KOPT-K1 (cell line): ENCODE data around the gene KAT8.

Experiments used
- H3K27ac ChIP-seq: fragments of 200-600 bp; sonication (generic); 2 replicates; pipeline ENCODE4 v1.5.1; 2016; ENCODE audit warnings: antibody characterized with exemption, mild to moderate bottlenecking, low read depth, low read length; ENCODE audit not compliant: poor library complexity, severe bottlenecking
- H3K36me3 ChIP-seq: fragments of 200-600 bp; sonication (generic); 2 replicates; pipeline ENCODE4 v1.5.1; 2017; ENCODE audit warnings: antibody characterized with exemption, mild to moderate bottlenecking, low read length, moderate library complexity; ENCODE audit not compliant: insufficient read depth
- H3K9me3 ChIP-seq: fragments of 200-600 bp; sonication (generic); 2 replicates; pipeline ENCODE4 v1.5.1; 2017; ENCODE audit warnings: antibody characterized with exemption, low read length, mild to moderate bottlenecking; ENCODE audit not compliant: insufficient read depth, poor library complexity, severe bottlenecking

The KAT8 gene

GRCh38 chr16:31110106-31111034, 7.1 kb upstream of the KAT8 start:
- no peaks in the 10 kb centered on the region for H3K9me3 ChIP-seq
- H3K36me3 ChIP-seq, result peaks cover 39% of the 10 kb centered on the region
- H3K27ac ChIP-seq, result no peak overlapping the region

- H3K27ac ChIP-seq, result no peak overlapping the region
- H3K9me3 ChIP-seq, result no peaks in the 10 kb centered on the region
- H3K36me3 ChIP-seq, result peaks cover 39% of the 10 kb centered on the region
Observed at GRCh38 chr16:31111881-31112466, 5.5 kb upstream of the KAT8 start.

- no peak overlapping the region for H3K27ac ChIP-seq
- no peaks in the 10 kb centered on the region for H3K9me3 ChIP-seq
- H3K36me3 ChIP-seq, result peaks cover 39% of the 10 kb centered on the region
Observed at GRCh38 chr16:31112711-31113110, 4.8 kb upstream of the KAT8 start.

- no peak overlapping the region for H3K27ac ChIP-seq
- peaks cover 41% of the 10 kb centered on the region for H3K36me3 ChIP-seq
- no peaks in the 10 kb centered on the region for H3K9me3 ChIP-seq
Observed at GRCh38 chr16:31113121-31114120, 4.0 kb upstream of the KAT8 start.

GRCh38 chr16:31114468-31114867, 3.0 kb upstream of the KAT8 start:
- H3K9me3 ChIP-seq, result no peaks in the 10 kb centered on the region
- H3K27ac ChIP-seq, result no peak overlapping the region
- H3K36me3 ChIP-seq, result peaks cover 51% of the 10 kb centered on the region

GRCh38 chr16:31118223-31119155, 1.0 kb downstream of the KAT8 start:
- peak overlapping the region; percentile 85 for H3K27ac ChIP-seq

GRCh38 chr16:31120129-31120528, 2.7 kb downstream of the KAT8 start:
- H3K36me3 ChIP-seq, result peaks cover 63% of the 10 kb centered on the region

More at GRCh38 chr16:31118223-31119155, 1.0 kb downstream of the KAT8 start:
- H3K36me3 ChIP-seq, result peaks cover 53% of the 10 kb centered on the region
- H3K9me3 ChIP-seq, result no peaks in the 10 kb centered on the region

GRCh38 chr16:31125844-31126243, 8.4 kb downstream of the KAT8 start:
- no peak overlapping the region for H3K27ac ChIP-seq
- peaks cover 72% of the 10 kb centered on the region for H3K36me3 ChIP-seq

More at GRCh38 chr16:31120129-31120528, 2.7 kb downstream of the KAT8 start:
- no peaks in the 10 kb centered on the region for H3K9me3 ChIP-seq
- H3K27ac ChIP-seq, result no peak overlapping the region

GRCh38 chr16:31127182-31127581, 9.7 kb downstream of the KAT8 start:
- H3K36me3 ChIP-seq, result peaks cover 71% of the 10 kb centered on the region
- H3K9me3 ChIP-seq, result no peaks in the 10 kb centered on the region
- no peak overlapping the region for H3K27ac ChIP-seq

More at GRCh38 chr16:31125844-31126243, 8.4 kb downstream of the KAT8 start:
- H3K9me3 ChIP-seq, result no peaks in the 10 kb centered on the region

- Histone ChIP-seq H3K36me3 (peaks cover 54% of the 10 kb centered on the region), H3K27ac (no peak overlapping the region), H3K9me3 (no peaks in the 10 kb centered on the region)
Observed at GRCh38 chr16:31128711-31129567, 11.5 kb downstream of the KAT8 start.

GRCh38 chr16:31129568-31130335, 12.3 kb downstream of the KAT8 start:
- no peak overlapping the region for H3K27ac ChIP-seq
- H3K9me3 ChIP-seq, result no peaks in the 10 kb centered on the region
- peaks cover 48% of the 10 kb centered on the region for H3K36me3 ChIP-seq

- Histone ChIP-seq H3K36me3 (peaks cover 48% of the 10 kb centered on the region), H3K27ac (no peak overlapping the region)
Observed at GRCh38 chr16:31130336-31130891, 12.9 kb downstream of the KAT8 start.

More at GRCh38 chr16:31130336-31130891, 12.9 kb downstream of the KAT8 start:
- no peaks in the 10 kb centered on the region for H3K9me3 ChIP-seq
